SU-DHL-6 (cell line): ENCODE results near the gene EOGT.

Experiments
- H2AFZ ChIP-seq: fragments of 200-600 bp; sonication (generic); 2 replicates; pipeline ENCODE4 v1.6.1; 2014; ENCODE audit warnings: low read depth, mild to moderate bottlenecking, moderate library complexity, mixed read lengths, antibody characterized with exemption, low read length; ENCODE audit not compliant: severe bottlenecking
- H3F3A ChIP-seq: fragments of 200-600 bp; shearing (Covaris generic); 2 replicates; pipeline ENCODE4 v1.6.0; 2016; ENCODE audit warnings: antibody characterized with exemption, mild to moderate bottlenecking; ENCODE audit not compliant: insufficient read depth
- H3K27ac ChIP-seq: fragments of 200-600 bp; sonication (generic); 2 replicates; pipeline ENCODE4 v1.5.1; 2016; ENCODE audit warnings: low read depth, mild to moderate bottlenecking, low read length, moderate library complexity, mixed read lengths
- H3K27me3 ChIP-seq: fragments of 200-600 bp; sonication (generic), shearing (Covaris generic); 2 replicates; pipeline ENCODE4 v1.6.0; 2014; ENCODE audit warnings: mild to moderate bottlenecking, low read length
- H3K36me3 ChIP-seq: fragments of 200-600 bp; sonication (generic); 2 replicates; pipeline ENCODE4 v1.6.1; 2014; ENCODE audit warnings: mild to moderate bottlenecking, low read length, mixed read lengths
- H3K4me2 ChIP-seq: fragments of 300-600, 200-600 bp; shearing (Covaris generic), sonication (generic); 2 replicates; pipeline ENCODE4 v1.6.0; 2014; ENCODE audit warnings: low read length, low read depth, mild to moderate bottlenecking; ENCODE audit not compliant: poor library complexity, severe bottlenecking
- H3K4me3 ChIP-seq: fragments of 200-600 bp; sonication (generic); 2 replicates; pipeline ENCODE4 v1.5.1; 2014; ENCODE audit warnings: antibody characterized with exemption, low read length, mild to moderate bottlenecking, mixed read lengths; ENCODE audit not compliant: insufficient read depth, poor library complexity, severe bottlenecking
- H3K79me2 ChIP-seq: fragments of 200-600 bp; sonication (generic); 2 replicates; pipeline ENCODE4 v1.6.1; 2014; ENCODE audit warnings: mild to moderate bottlenecking, low read length, moderate library complexity; ENCODE audit not compliant: insufficient read depth
- H3K9ac ChIP-seq: fragments of 200-600 bp; sonication (generic); 2 replicates; pipeline ENCODE4 v1.7.0; 2014; ENCODE audit warnings: mild to moderate bottlenecking, low read length
- H3K9me2 ChIP-seq: fragments of 200-600 bp; sonication (generic); replicated peaks from 2 replicates; pipeline ENCODE4 v1.6.1; 2014; ENCODE audit warnings: low read length; ENCODE audit not compliant: insufficient read depth
- H3K9me3 ChIP-seq: fragments of 200-600 bp; sonication (generic); 2 replicates; pipeline ENCODE4 v1.6.1; 2014; ENCODE audit warnings: low read length, mixed read lengths; ENCODE audit not compliant: insufficient read depth
- H4K20me1 ChIP-seq: fragments of 200-600 bp; sonication (generic); 2 replicates; pipeline ENCODE4 v1.6.1; 2014; ENCODE audit warnings: low read depth, mild to moderate bottlenecking, antibody characterized with exemption, low read length, moderate library complexity, mixed read lengths
- EZH2phosphoT487 ChIP-seq: fragments of 200-600 bp; sonication (generic), shearing (Covaris generic); conservative IDR thresholded peaks from 2 replicates; pipeline ENCODE4 v1.6.1; 2018; ENCODE audit warnings: mild to moderate bottlenecking, antibody characterized with exemption, low read length, moderate library complexity, mixed read lengths
- TF ChIP-seq, protein P1 (sequence below): fragments of 200-600 bp; sonication (generic); IDR thresholded peaks from one replicate; pipeline ENCODE4 v1.5.1; 2017; ENCODE audit warnings: antibody characterized with exemption, mild to moderate bottlenecking, low read length, moderate library complexity; ENCODE audit not compliant: insufficient read depth, poor library complexity, severe bottlenecking

The EOGT gene

GRCh38 chr3:68986496-68987208 is 26.8 kb downstream of the EOGT start:
- Histone ChIP-seq H3K9me3 (no peaks in the 10 kb centered on the region), H3K36me3 (peaks cover 19% of the 10 kb centered on the region; the same call in 1 of the 2 replicates), H3K4me3 (no peak overlapping the region), H3K27me3 (no peaks in the 10 kb centered on the region), H4K20me1 (no peaks in the 10 kb centered on the region), H2AFZ (no peak overlapping the region), H3K79me2 (no peaks in the 10 kb centered on the region), H3F3A (no peaks in the 10 kb centered on the region), H3K9ac (no peak overlapping the region), H3K27ac (no peak overlapping the region), H3K9me2 (no peaks in the 10 kb centered on the region), H3K4me2 (no peak overlapping the region)
- no peak for TF ChIP-seq EZH2phosphoT487
- TF ChIP-seq, protein P1, sequence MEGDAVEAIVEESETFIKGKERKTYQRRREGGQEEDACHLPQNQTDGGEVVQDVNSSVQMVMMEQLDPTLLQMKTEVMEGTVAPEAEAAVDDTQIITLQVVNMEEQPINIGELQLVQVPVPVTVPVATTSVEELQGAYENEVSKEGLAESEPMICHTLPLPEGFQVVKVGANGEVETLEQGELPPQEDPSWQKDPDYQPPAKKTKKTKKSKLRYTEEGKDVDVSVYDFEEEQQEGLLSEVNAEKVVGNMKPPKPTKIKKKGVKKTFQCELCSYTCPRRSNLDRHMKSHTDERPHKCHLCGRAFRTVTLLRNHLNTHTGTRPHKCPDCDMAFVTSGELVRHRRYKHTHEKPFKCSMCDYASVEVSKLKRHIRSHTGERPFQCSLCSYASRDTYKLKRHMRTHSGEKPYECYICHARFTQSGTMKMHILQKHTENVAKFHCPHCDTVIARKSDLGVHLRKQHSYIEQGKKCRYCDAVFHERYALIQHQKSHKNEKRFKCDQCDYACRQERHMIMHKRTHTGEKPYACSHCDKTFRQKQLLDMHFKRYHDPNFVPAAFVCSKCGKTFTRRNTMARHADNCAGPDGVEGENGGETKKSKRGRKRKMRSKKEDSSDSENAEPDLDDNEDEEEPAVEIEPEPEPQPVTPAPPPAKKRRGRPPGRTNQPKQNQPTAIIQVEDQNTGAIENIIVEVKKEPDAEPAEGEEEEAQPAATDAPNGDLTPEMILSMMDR = no peak

DNA sequence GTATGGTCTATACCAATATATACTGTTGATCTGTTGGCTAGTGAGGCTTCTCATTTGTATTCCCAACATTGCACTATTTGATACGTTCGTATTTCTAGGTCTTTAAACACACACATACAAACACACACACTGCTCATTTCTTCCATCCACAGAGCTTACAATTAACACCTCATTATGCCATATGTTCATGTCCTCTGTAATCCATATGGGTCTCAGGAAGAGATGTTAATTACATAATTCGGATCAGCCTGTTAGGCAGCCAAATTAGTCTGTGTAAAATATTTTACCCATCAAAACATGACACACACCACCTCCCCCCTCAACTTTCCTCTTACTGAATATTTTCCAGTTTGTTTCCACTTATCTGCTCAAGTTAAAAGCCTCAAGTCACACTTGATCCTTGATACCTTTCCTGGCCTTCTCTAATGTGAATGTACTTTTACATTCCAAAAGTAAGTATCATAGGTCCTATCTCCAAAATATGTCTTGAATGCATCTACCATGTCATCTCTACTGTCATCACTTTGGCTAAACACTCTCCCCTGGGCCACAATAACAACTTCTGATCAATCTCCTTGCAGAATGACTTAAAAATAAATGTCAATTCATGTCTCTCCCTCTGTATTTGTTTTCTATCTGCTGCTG is 28.2 kb downstream of the EOGT start:
- no peak overlapping the region for H3K4me3 ChIP-seq
- H3F3A ChIP-seq = no peaks in the 10 kb centered on the region
- H3K9me2 ChIP-seq = no peaks in the 10 kb centered on the region
- no peak overlapping the region for H2AFZ ChIP-seq
- H3K27ac ChIP-seq = no peak overlapping the region
- no peaks in the 10 kb centered on the region for H4K20me1 ChIP-seq
- H3K4me2 ChIP-seq = no peak overlapping the region
- H3K27me3 ChIP-seq = no peaks in the 10 kb centered on the region
- H3K9me3 ChIP-seq = no peaks in the 10 kb centered on the region
- no peaks in the 10 kb centered on the region for H3K79me2 ChIP-seq
- no peak overlapping the region for H3K9ac ChIP-seq
- H3K36me3 ChIP-seq = peaks cover 20% of the 10 kb centered on the region; the same call in 1 of the 2 replicates
- no peak for TF ChIP-seq EZH2phosphoT487
- TF ChIP-seq, protein P1 = no peak

DNA sequence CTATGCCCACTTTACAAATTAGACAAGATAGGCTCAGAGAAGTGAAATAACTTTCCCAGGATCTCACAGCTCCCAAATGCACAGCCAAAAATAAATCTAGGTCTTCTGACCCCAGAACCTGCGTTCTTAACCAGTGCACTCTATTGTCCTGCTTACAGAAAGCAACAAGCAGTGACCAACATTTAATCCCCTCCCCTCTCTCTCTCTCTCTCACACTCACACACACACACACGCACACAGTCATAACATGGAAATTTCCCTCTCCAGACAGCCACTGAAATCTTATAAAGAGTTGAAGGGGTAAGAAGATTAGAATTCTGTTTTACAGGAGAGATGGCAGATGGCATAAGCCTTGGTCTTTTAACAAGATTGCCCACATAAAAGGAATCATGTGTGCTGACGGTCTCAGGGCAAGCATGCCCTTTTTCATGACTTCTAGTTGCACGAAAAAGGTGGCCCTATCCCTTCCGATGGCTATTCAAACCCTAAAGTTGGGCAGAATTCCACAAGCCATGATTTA is 29.4 kb downstream of the EOGT start:
- Histone ChIP-seq H3K27me3 (no peaks in the 10 kb centered on the region), H4K20me1 (no peaks in the 10 kb centered on the region), H3K4me2 (no peak overlapping the region), H3K9me3 (no peaks in the 10 kb centered on the region), H3K4me3 (no peak overlapping the region), H2AFZ (no peak overlapping the region), H3K36me3 (peaks cover 20% of the 10 kb centered on the region; the same call in 1 of the 2 replicates), H3F3A (no peaks in the 10 kb centered on the region), H3K27ac (no peak overlapping the region), H3K9me2 (no peaks in the 10 kb centered on the region), H3K79me2 (no peaks in the 10 kb centered on the region), H3K9ac (no peak overlapping the region)
- no peak for TF ChIP-seq EZH2phosphoT487
